Sigmoid colon (tissue), 7 donors: Measurements from ENCODE around the gene CLEC16A. TPM values are rescaled to one million over a fixed set of nuclear protein-coding genes. Genes with fewer than 3 reads are reported as not detected.
A peak's percentile ranks its signal among the peaks of the same experiment; 100 is the strongest.

ENCODE experiments used
- DNase-seq: peaks from one replicate; pipeline ENCODE4 v3.0.0-alpha.2; 2019
- H3K27ac ChIP-seq, 4 donors: fragments of 200-600 bp; sonication (generic); one replicate each; pipeline ENCODE4 v1.5.1; 2016 to 2019; ENCODE audit warnings: mild to moderate bottlenecking in 1 of 4
- H3K27me3 ChIP-seq, 3 donors: fragments of 200-600 bp; sonication (generic); one replicate each; pipeline ENCODE4 v1.5.1; 2019; ENCODE audit warnings: mild to moderate bottlenecking in 1 of 3
- H3K36me3 ChIP-seq, 4 donors: fragments of 200-600 bp; sonication (generic); one replicate each; pipeline ENCODE4 v1.5.1; 2016 to 2019
- H3K4me1 ChIP-seq, 4 donors: fragments of 200-600 bp; sonication (generic); one replicate each; pipeline ENCODE4 v1.5.1; 2017 to 2019
- H3K4me3 ChIP-seq, 4 donors: fragments of 200-600 bp; sonication (generic); one replicate each; pipeline ENCODE4 v1.5.1; 2017 to 2019; ENCODE audit warnings: mild to moderate bottlenecking in 2 of 4, moderate library complexity in 1 of 4
- H3K9me3 ChIP-seq, 4 donors: fragments of 200-600 bp in 3 of 4; sonication (generic) in 3 of 4; one replicate each; pipeline versions ENCODE4 v1.5.1 to v1.6.1; 2013 to 2019
- EP300 ChIP-seq, 4 donors: sonication (generic); formaldehyde crosslinking; IDR thresholded peaks; one replicate each; pipeline ENCODE4 v1.6.1; 2017; ENCODE audit warnings: antibody characterized with exemption in 4 of 4
- POLR2A ChIP-seq, 2 donors: fragments of 450-650 bp; IDR thresholded peaks; one replicate each; pipeline ENCODE4 v1.6.1; 2016; ENCODE audit warnings: antibody characterized with exemption in 2 of 2, mild to moderate bottlenecking in 2 of 2, moderate library complexity in 2 of 2
- POLR2AphosphoS5 ChIP-seq, 4 donors: sonication (generic); formaldehyde crosslinking; IDR thresholded peaks; one replicate each; pipeline ENCODE4 v1.6.1; 2017; ENCODE audit warnings: antibody characterized with exemption in 4 of 4
- WGBS, 2 donors: extraction: QIAGEN DNeasy Blood & Tissue Kit; methylation state at CpG; one replicate each; pipeline ENCODE4 v1.1.7; 2013; 5-methylcytosine and 5-hydroxymethylcytosine counted together
- intact Hi-C: fragments of 100-400 bp; cut with DNase I; formaldehyde crosslinking; loops from one replicate; pipeline ENCODE4 v1.15.1; 2023
- polyA plus RNA-seq, 3 donors: library from polyadenylated mRNA; stranded (reverse); fragments of 200-250 nt; gene quantifications; one replicate each; pipeline ENCODE4 v1.2.3, GENCODE V29; 2013
- total RNA-seq, 4 donors: library from RNA; depleted of rRNA; stranded (reverse); fragments of >200 nt; gene quantifications; one replicate each; pipeline ENCODE4 v1.1.0, GENCODE V29; 2016
- TF ChIP-seq, protein P1 (sequence below), 4 experiments: fragments of 450-650 bp in 3 of 4; fragments of 200-600 bp in 1 of 4; IDR thresholded peaks; one replicate each; pipeline ENCODE4 v1.5.1; 2016 to 2019; ENCODE audit warnings: antibody characterized with exemption in 4 of 4, mild to moderate bottlenecking in 3 of 4, moderate library complexity in 2 of 4
- donor health status: healthy with polysubstance abuse.
- donor health status: Bipolar disorder and iron deficiency.
- donor health status: healthy.

The CLEC16A gene
- total and polyA plus RNA-seq, 7 donors, result 9.6 to 35.2 (median 24.6) TPM

DNA sequence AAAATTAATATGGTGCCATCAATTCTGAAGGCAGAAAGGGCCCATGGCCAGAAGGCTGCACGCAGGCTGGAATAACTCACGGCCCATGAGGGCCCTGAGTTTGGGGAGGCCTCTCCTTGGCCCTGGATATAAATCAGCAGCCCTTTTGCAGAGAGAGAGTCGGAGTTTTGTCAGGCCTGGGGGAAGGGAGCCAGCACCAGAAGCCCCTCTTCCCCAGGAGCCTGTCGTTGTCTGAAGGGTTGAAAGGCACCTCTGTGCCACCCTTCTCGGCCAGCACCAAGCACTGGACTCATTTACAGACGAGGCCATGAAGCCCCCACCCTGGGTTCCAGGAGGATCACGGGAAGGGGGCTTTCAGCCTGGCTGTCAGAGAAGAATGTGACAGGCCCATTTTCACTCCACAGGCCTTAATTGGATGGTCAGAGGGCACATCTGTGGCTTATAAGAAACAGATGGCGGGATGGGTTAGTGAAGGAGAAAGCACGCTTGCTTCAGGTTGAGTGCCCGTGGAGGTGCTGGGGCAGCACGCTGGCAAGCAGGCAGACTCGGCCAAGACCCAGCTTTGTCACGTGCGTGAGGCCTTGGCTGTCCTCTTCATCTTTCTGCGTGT lies 140.6 kb downstream of the CLEC16A start:
- no peaks in the 10 kb centered on the region for H3K9me3 ChIP-seq
- H3K4me1 ChIP-seq, result peaks cover 0 to 76% (median 70%) of the 10 kb centered on the region in 4 donors
- H3K36me3 ChIP-seq, result no peaks in the 10 kb centered on the region
- 85 to 93% methylated on average over 15 of the region's 15 CpGs for WGBS, 2 donors
- peak overlapping the region in 3 of 4 donors; percentile 80 to 83 (median 81) for H3K27ac ChIP-seq
- intact Hi-C loops, result no loop called here
- no peak overlapping the region for H3K4me3 ChIP-seq
- no peaks in the 10 kb centered on the region for H3K27me3 ChIP-seq
- TF ChIP-seq, protein P1, sequence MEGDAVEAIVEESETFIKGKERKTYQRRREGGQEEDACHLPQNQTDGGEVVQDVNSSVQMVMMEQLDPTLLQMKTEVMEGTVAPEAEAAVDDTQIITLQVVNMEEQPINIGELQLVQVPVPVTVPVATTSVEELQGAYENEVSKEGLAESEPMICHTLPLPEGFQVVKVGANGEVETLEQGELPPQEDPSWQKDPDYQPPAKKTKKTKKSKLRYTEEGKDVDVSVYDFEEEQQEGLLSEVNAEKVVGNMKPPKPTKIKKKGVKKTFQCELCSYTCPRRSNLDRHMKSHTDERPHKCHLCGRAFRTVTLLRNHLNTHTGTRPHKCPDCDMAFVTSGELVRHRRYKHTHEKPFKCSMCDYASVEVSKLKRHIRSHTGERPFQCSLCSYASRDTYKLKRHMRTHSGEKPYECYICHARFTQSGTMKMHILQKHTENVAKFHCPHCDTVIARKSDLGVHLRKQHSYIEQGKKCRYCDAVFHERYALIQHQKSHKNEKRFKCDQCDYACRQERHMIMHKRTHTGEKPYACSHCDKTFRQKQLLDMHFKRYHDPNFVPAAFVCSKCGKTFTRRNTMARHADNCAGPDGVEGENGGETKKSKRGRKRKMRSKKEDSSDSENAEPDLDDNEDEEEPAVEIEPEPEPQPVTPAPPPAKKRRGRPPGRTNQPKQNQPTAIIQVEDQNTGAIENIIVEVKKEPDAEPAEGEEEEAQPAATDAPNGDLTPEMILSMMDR (IDR thresholded peaks at IDR 0.05), result no peak
- peak in 3 of 4 donors; percentile 30 to 64 (median 56) for TF ChIP-seq POLR2AphosphoS5 (IDR thresholded peaks at IDR 0.05)
- peak; percentile 84 for DNase-seq

DNA sequence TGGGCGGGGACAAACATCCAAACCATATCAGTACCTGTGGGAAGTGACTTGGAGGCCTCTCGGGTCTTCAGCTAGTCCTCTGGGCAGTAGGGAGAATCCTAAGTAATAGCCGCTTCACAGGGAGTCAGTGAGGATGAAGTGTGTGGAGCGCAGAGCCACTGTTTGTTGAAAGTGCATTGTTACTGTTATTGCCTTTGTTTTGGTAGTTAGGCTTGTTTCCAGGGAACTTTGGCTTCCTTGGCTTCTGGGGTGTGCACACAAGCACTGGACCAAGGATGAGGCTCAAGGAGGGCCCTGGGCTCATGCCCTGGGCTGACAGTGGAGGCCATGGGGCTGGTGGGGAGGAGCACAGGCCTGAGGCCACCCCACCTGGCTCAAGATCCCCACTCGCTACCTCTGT lies 141.6 kb downstream of the CLEC16A start:
- no peaks in the 10 kb centered on the region for H3K9me3 ChIP-seq
- H3K4me1 ChIP-seq, result peaks cover 0 to 72% (median 64%) of the 10 kb centered on the region in 4 donors
- no peak for DNase-seq
- H3K36me3 ChIP-seq, result no peaks in the 10 kb centered on the region
- H3K27ac ChIP-seq, result peak overlapping the region; percentile 3 to 83 (median 80)
- no peaks in the 10 kb centered on the region for H3K27me3 ChIP-seq
- intact Hi-C loops, result no loop called here
- no peak overlapping the region for H3K4me3 ChIP-seq
- TF ChIP-seq, protein P1 (IDR thresholded peaks at IDR 0.05), result no peak
- TF ChIP-seq POLR2AphosphoS5 (IDR thresholded peaks at IDR 0.05), result no peak
- TF ChIP-seq EP300 (IDR thresholded peaks at IDR 0.05), result no peak
- TF ChIP-seq POLR2A (IDR thresholded peaks at IDR 0.05), result no peak
- 88 to 94% methylated on average over 5 of the region's 5 CpGs for WGBS, 2 donors

DNA sequence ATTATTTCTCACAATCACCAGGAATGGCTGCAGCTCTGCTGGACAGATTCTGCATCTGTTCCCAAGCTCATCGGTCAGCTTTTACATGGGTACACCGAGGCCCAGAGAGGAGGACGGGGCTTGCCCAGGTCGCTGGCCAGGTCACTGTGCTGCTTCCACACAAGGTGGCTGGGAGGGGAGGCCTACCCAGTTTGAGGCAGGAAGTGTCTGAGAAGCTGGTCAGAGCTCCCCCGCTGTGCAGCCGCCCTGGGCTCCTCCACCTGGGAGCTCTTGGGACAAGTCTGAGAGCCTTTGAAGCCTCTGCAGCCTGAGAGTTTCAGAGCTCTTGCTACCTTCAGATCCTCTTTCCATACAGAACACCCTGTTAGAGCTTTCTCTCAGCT lies 143.3 kb downstream of the CLEC16A start:
- H3K36me3 ChIP-seq, result no peaks in the 10 kb centered on the region
- peak overlapping the region; percentile 55 to 81 (median 66) for H3K27ac ChIP-seq
- no peaks in the 10 kb centered on the region for H3K9me3 ChIP-seq
- WGBS, 2 donors, result 84 to 94% methylated on average over 6 of the region's 6 CpGs
- H3K4me3 ChIP-seq, result no peak overlapping the region
- no peak for DNase-seq
- peaks cover 0 to 65% (median 57%) of the 10 kb centered on the region in 4 donors for H3K4me1 ChIP-seq
- intact Hi-C loops, result no loop called here
- no peak for TF ChIP-seq POLR2AphosphoS5 (IDR thresholded peaks at IDR 0.05)
- TF ChIP-seq EP300 (IDR thresholded peaks at IDR 0.05), result no peak
- TF ChIP-seq POLR2A (IDR thresholded peaks at IDR 0.05), result no peak
- TF ChIP-seq, protein P1 (IDR thresholded peaks at IDR 0.05), result no peak
- no peaks in the 10 kb centered on the region for H3K27me3 ChIP-seq

DNA sequence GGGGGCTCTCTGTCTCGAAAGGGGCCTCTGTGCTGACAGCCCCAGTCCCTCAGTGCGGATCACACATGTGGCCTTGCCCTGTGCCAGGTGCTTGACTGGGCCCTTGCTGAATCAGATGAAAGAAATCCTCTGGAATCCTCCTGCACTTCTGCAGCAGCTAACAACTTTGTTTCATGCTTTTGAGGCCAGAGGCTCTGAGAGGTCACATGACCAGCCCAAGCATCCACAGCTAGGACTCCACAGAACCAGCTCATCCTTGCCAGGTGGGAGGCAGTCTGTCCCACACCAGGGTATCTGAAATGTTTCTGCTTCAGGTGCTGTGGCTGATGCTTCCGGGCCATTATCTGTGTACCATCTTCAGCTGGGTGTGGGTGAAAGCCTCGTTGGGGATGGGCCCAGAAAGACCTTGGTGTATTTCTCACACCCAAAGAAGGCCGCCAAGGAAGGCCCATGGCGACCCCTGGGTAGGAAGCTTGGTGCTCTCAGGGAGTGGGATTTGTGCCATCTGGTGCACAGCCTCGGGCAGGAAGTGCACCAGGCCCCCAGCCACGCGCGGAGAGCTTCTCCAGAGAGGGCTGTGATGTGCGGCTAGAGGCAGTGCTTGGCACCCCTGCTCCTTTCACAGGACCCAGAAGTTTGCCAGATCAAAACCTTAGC lies 143.8 kb downstream of the CLEC16A start:
- intact Hi-C loops, result no loop called here
- 60 to 88% methylated on average over 11 of the region's 11 CpGs for WGBS, 2 donors
- no peak for TF ChIP-seq EP300 (IDR thresholded peaks at IDR 0.05)
- TF ChIP-seq, protein P1 (IDR thresholded peaks at IDR 0.05), result no peak
- TF ChIP-seq POLR2A (IDR thresholded peaks at IDR 0.05), result no peak
- peak in 1 of 4 donors; percentile 8 for TF ChIP-seq POLR2AphosphoS5 (IDR thresholded peaks at IDR 0.05)
- no peaks in the 10 kb centered on the region for H3K27me3 ChIP-seq
- no peaks in the 10 kb centered on the region for H3K36me3 ChIP-seq
- DNase-seq, result no peak
- peak overlapping the region; percentile 55 to 81 (median 66) for H3K27ac ChIP-seq
- H3K4me3 ChIP-seq, result no peak overlapping the region
- no peaks in the 10 kb centered on the region for H3K9me3 ChIP-seq
- peaks cover 0 to 65% (median 57%) of the 10 kb centered on the region in 4 donors for H3K4me1 ChIP-seq
